MM.1S (cell line): ENCODE measurements around the gene ARIH1.

Experiments
- CTCF ChIP-seq: fragments of 300-600 bp; sonication (generic); IDR thresholded peaks from 2 replicates; pipeline ENCODE4 v1.5.1; 2016; ENCODE audit warnings: antibody characterized with exemption, low read length, mixed read lengths
- EZH2phosphoT487 ChIP-seq: fragments of 300-600 bp; sonication (generic); IDR thresholded peaks from 2 replicates; pipeline ENCODE4 v1.6.1; 2018; ENCODE audit warnings: antibody characterized with exemption, low read length

GRCh38 chr15:72588096-72588495 is 114.0 kb downstream of the ARIH1 start:
- TF ChIP-seq CTCF (no peak), EZH2phosphoT487 (no peak)
